ENCODE measurements around the gene CYP4F8.

Gene CYP4F8

DNA sequence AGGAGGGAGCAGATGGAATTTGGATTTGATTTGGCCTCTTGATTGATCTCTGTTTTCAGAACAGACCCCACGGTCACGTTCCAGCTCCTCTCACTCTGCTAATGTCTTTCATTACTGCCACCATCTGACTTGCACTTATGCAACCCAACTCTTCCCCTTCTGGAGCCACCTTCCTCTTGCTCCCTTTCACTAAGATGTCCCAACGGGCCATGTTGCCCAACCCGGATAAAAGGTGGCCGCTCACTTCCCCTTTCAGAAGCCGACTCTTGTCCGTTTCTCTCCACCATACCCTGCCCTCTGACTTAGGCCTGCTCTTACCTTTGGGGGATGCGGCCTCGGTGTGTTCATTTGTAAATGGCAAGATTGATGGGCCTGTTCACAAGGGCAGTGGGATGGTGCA, 27.4 kb upstream of the CYP4F8 start:
- TF ChIP-seq, protein P1, sequence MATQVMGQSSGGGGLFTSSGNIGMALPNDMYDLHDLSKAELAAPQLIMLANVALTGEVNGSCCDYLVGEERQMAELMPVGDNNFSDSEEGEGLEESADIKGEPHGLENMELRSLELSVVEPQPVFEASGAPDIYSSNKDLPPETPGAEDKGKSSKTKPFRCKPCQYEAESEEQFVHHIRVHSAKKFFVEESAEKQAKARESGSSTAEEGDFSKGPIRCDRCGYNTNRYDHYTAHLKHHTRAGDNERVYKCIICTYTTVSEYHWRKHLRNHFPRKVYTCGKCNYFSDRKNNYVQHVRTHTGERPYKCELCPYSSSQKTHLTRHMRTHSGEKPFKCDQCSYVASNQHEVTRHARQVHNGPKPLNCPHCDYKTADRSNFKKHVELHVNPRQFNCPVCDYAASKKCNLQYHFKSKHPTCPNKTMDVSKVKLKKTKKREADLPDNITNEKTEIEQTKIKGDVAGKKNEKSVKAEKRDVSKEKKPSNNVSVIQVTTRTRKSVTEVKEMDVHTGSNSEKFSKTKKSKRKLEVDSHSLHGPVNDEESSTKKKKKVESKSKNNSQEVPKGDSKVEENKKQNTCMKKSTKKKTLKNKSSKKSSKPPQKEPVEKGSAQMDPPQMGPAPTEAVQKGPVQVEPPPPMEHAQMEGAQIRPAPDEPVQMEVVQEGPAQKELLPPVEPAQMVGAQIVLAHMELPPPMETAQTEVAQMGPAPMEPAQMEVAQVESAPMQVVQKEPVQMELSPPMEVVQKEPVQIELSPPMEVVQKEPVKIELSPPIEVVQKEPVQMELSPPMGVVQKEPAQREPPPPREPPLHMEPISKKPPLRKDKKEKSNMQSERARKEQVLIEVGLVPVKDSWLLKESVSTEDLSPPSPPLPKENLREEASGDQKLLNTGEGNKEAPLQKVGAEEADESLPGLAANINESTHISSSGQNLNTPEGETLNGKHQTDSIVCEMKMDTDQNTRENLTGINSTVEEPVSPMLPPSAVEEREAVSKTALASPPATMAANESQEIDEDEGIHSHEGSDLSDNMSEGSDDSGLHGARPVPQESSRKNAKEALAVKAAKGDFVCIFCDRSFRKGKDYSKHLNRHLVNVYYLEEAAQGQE (IDR thresholded peaks at IDR 0.05; ENCODE audit: insufficient read depth in 1 of 2, low read depth in 2 of 2, low read length in 2 of 2) = no peak
- no peak for TF ChIP-seq FOXP2 (optimal IDR thresholded peaks at IDR 0.05; ENCODE audit: borderline replicate concordance, extremely low read depth, extremely low read length, insufficient read depth)
- TF ChIP-seq POLR2AphosphoS5 (IDR thresholded peaks at IDR 0.05; ENCODE audit: low read depth, low read length) = no peak
- no peak for TF ChIP-seq SIN3A (IDR thresholded peaks at IDR 0.05; ENCODE audit: borderline replicate concordance, insufficient read depth, low read length)

DNA sequence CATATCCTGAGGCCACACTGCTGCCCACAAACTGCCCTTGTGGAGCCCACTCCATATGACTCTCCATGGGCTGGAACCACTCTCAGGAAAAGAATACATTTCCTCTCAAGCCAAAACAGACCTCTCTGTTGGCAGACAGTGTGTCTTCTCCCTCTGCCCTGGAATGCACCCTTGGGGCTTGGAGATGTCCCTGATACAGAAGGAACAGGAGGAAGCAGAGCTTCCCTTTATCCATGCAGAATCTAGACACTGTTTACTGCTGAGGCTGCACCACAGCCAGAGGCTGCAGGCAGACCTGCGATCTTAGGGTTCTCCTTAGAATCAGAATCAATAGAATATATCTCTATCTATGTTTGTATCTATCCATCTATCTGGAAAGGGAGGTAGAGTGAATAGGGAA, 26.8 kb upstream of the CYP4F8 start:
- TF ChIP-seq FOXP2 (optimal IDR thresholded peaks at IDR 0.05; ENCODE audit: borderline replicate concordance, extremely low read depth, extremely low read length, insufficient read depth) (no peak), TAF1 (IDR thresholded peaks at IDR 0.05; ENCODE audit: borderline replicate concordance, insufficient read depth, low read length) (no peak), SIN3A (IDR thresholded peaks at IDR 0.05; ENCODE audit: borderline replicate concordance, insufficient read depth, low read length) (no peak), POLR2AphosphoS5 (IDR thresholded peaks at IDR 0.05; ENCODE audit: low read depth, low read length) (no peak)
- TF ChIP-seq, protein P1 (IDR thresholded peaks at IDR 0.05; ENCODE audit: insufficient read depth in 1 of 2, low read depth in 2 of 2, low read length in 2 of 2) = no peak

DNA sequence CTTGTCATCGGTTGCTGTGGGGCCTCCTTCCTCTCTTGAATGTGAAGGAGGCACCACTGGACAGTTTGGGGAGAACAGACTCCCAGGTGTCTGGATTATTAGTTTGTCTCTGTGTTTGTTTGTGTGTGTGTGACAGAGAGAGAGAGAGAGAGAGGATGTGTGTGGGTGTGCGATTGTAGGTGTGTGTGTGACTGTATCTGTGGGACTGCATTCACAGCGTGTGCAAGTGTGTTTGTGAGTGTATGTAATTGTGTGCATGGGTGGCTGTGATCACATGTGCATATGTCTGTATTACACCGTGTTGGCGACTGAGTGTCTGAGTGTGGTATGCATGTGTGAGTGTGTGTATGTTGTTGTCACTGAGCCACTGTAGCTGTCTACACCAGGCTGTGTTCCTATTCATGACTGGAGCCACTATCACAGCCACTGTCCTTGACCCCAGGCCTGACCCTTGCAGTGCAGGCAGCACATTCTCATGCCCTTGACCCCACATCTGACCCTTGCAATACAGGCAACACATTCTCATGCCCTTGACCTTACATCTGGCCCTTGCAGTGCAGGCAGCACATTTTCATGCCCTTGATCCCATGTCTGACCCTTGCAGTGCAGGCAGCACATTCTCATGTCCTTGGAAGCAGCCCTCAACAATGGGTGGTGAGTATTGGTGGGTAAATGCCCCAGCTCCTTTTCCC, 25.1 kb upstream of the CYP4F8 start:
- TF ChIP-seq SIN3A (IDR thresholded peaks at IDR 0.05; ENCODE audit: borderline replicate concordance, insufficient read depth, low read length) (no peak), POLR2AphosphoS5 (IDR thresholded peaks at IDR 0.05; ENCODE audit: low read depth, low read length) (no peak), TAF1 (IDR thresholded peaks at IDR 0.05; ENCODE audit: borderline replicate concordance, insufficient read depth, low read length) (no peak), FOXP2 (optimal IDR thresholded peaks at IDR 0.05; ENCODE audit: borderline replicate concordance, extremely low read depth, extremely low read length, insufficient read depth) (no peak)
- TF ChIP-seq, protein P1 (IDR thresholded peaks at IDR 0.05; ENCODE audit: insufficient read depth in 1 of 2, low read depth in 2 of 2, low read length in 2 of 2) = no peak

DNA sequence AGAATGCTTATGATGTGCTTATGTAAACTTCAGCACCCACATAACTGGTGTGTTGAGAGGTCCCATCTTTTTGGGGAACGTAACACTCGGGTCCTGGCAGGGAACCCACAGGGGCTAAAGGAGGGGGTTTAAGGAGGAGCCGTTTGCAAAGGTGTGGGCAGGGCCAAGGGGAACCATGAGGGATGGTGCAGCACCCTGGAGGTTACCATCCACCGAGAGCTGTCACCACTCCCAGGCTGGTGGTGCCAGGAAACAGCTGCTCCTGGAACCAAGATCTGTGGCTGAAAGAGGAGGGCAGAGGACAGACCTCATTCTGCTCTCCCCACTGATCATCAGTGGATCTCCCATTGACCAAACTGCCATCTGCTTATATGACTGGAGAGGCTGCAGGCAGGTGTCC, 23.2 kb upstream of the CYP4F8 start:
- TF ChIP-seq TAF1 (IDR thresholded peaks at IDR 0.05; ENCODE audit: borderline replicate concordance, insufficient read depth, low read length) (no peak), FOXP2 (optimal IDR thresholded peaks at IDR 0.05; ENCODE audit: borderline replicate concordance, extremely low read depth, extremely low read length, insufficient read depth) (no peak)

DNA sequence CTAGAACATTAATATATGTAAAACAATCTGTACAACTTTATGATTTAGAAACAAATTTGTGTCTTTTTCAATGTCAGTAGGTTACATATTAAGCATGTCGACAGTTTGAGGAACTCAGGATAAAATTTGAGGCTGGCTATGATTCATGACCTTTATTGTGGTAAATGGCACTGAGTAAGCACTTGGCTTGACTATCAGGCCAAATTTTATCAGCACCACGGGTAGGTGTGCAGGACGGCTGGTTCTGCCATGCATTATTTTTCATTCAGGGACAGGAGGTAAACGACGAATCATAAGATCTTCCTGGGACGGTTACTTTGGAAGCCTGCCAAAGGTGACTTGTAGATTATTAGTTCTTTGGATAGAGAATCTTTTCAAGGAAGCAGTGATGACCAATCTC, 19.9 kb upstream of the CYP4F8 start:
- TF ChIP-seq TAF1 (IDR thresholded peaks at IDR 0.05; ENCODE audit: borderline replicate concordance, insufficient read depth, low read length) = no peak
- no peak for TF ChIP-seq POLR2AphosphoS5 (IDR thresholded peaks at IDR 0.05; ENCODE audit: low read depth, low read length)
- TF ChIP-seq, protein P1 (IDR thresholded peaks at IDR 0.05; ENCODE audit: insufficient read depth in 1 of 2, low read depth in 2 of 2, low read length in 2 of 2) = no peak
- TF ChIP-seq FOXP2 (optimal IDR thresholded peaks at IDR 0.05; ENCODE audit: borderline replicate concordance, extremely low read depth, extremely low read length, insufficient read depth) = no peak
- TF ChIP-seq SIN3A (IDR thresholded peaks at IDR 0.05; ENCODE audit: borderline replicate concordance, insufficient read depth, low read length) = no peak
